Upper lobe of left lung (tissue), 4 donors: ENCODE data around the gene TM4SF4.

Experiments used
- POLR2A ChIP-seq, 4 donors: fragments of 450-650 bp; IDR thresholded peaks; one replicate each; pipeline ENCODE4 v1.5.1; 2016 to 2017; ENCODE audit warnings: antibody characterized with exemption in 4 of 4, mild to moderate bottlenecking in 2 of 4
- TF ChIP-seq, protein P1 (sequence below), 6 experiments: fragments of 450-650 bp in 4 of 6; fragments of 200-600 bp in 2 of 6; sonication (generic) in 2 of 6; IDR thresholded peaks; one replicate each; pipeline ENCODE4 v1.5.1; 2016 to 2019; ENCODE audit warnings: antibody characterized with exemption in 6 of 6

- no peak for TF ChIP-seq POLR2A (IDR thresholded peaks at IDR 0.05)
- TF ChIP-seq, protein P1, sequence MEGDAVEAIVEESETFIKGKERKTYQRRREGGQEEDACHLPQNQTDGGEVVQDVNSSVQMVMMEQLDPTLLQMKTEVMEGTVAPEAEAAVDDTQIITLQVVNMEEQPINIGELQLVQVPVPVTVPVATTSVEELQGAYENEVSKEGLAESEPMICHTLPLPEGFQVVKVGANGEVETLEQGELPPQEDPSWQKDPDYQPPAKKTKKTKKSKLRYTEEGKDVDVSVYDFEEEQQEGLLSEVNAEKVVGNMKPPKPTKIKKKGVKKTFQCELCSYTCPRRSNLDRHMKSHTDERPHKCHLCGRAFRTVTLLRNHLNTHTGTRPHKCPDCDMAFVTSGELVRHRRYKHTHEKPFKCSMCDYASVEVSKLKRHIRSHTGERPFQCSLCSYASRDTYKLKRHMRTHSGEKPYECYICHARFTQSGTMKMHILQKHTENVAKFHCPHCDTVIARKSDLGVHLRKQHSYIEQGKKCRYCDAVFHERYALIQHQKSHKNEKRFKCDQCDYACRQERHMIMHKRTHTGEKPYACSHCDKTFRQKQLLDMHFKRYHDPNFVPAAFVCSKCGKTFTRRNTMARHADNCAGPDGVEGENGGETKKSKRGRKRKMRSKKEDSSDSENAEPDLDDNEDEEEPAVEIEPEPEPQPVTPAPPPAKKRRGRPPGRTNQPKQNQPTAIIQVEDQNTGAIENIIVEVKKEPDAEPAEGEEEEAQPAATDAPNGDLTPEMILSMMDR (IDR thresholded peaks at IDR 0.05): no peak
Measured at GRCh38 chr3:149515249-149515648, 40.8 kb downstream of the TM4SF4 start.
